D341Med (cell line): Measurements from ENCODE around the gene TP53BP1.

Experiments
- DNase-seq: peaks from one replicate; pipeline ENCODE4 v3.0.0; 2012; ENCODE audit warnings: low spot score

The TP53BP1 gene

DNA sequence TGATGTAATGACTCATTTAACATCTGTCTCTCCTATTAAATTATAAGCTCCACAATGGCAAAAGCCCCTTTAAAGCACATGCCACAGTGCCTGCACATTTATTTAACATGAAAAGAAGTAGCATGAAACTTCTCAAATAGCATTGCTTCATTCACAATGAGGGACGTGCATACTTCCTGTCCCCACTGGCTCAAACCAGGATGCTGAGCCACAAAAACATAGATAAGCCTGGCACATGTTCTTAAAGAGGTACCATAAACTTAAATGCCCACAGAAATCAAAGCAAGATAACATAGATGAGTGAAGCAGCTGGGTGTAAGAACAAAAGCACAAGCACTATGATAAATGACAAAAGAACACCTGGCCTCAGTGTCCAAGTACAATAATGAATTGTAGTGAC, 3.8 kb downstream of the TP53BP1 start:
- DNase-seq: no peak

DNA sequence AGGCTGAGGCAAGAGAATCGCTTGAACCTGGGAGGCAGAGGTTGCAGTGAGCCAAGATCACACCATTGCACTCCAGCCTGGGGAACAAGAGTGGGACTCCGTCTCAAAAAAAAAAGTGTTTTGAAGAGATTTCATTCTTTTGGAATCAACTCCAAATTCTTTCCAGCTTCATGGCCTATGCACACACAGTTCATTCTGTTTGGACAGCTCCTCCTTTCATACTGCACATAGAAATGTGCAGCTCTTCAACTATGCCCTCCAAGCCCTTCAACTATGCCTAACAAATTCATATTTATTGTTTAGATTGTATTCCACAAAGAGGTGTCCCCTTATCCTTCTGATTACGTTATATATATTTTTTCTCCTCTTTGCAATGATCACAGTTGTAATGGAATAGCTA, 4.2 kb downstream of the TP53BP1 start:
- DNase-seq: no peak

DNA sequence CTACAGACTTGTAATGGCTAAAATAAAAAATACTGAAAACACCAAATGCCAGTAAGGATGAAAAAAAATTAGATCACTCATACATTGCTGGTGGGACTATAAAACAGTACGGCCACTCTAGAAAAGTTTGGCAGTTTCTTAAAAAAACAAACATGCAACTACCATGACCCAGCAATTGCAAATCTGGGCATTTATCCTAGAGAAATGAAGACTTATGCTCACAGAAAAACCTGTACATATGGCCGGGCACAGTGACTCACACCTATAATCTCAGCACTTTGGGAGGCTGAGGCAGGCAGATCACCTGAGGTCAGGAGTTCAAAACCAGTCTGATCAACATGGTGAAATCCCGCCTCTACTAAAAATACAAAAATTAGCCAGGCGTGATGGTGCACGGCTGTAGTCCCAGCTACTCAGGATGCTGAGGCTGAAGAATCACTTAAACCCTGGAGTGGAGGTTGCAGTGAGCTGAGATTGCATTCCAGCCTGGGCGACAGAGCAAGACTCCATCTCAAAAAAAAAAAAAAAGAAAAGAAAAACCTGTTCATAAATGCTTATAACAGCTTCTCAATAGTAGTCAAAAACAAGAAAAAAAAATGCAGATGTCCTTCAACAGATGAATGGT, 5.6 kb downstream of the TP53BP1 start:
- no peak for DNase-seq

GRCh38 chr15:43484455-43484854, 8.5 kb downstream of the TP53BP1 start:
- no peak for DNase-seq

DNA sequence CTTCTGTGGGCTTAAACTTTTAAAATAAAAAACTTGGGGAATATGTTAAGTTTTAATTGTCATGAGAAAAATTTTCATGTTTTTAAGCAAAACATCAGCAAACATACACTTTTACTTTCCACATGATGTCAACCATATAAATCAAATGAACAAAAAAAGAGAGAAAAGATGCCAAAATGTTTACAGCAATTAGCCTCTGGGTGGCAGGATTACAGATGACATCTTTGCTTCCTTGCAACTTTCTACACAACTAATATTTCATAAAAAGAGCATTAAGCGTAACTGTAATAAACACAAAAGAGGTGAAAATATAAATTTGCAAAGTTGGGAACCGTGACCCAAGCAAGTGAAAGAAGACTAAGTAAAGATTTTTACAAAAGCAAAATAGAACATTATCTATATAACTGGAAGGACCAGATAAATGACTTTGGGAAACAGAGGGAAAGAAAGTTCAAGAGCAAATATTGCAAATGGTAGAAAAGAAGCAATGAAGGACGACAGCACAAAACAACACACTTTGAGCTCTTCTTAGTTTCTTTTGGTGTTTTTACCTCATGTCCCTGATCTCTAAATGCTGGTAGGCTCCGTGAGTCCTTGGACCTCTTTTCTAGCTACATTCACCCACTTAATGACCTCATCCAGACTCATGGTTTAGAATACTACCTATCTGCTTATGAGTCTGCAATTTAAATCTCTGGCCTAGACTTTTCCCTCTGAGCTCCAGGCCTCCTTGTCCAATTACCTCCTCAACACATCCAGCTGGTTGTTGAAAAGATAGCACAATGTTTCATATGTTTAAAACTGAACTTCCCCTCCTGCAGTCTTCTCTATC, 9.4 kb downstream of the TP53BP1 start:
- no peak for DNase-seq

- DNase-seq: no peak
Observed at GRCh38 chr15:43473885-43474284, 19.1 kb downstream of the TP53BP1 start.

- no peak for DNase-seq
Observed at GRCh38 chr15:43471975-43472374, 21.0 kb downstream of the TP53BP1 start.

DNA sequence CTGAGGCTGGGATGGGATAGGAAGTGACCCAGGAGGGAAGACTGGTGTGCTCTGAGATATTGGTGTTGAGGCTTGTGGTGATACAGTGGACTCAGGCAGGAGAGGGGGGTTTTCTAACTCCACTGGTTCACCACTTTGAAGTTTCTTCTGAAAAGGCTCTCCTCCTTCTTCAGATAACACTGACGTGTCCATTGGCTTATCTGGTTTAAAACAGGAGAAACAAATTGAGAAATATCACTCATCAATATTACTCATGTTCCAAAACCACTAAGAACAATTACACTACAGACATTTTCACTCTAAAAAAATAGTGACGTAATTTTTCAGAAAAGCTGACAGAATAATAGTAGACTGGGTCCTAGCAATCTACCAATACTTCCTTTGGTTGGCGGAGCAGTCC, 23.1 kb downstream of the TP53BP1 start:
- no peak for DNase-seq

- no peak for DNase-seq
Observed at GRCh38 chr15:43465100-43465499, 27.9 kb downstream of the TP53BP1 start.

GRCh38 chr15:43463998-43464397, 29.0 kb downstream of the TP53BP1 start:
- DNase-seq: no peak

DNA sequence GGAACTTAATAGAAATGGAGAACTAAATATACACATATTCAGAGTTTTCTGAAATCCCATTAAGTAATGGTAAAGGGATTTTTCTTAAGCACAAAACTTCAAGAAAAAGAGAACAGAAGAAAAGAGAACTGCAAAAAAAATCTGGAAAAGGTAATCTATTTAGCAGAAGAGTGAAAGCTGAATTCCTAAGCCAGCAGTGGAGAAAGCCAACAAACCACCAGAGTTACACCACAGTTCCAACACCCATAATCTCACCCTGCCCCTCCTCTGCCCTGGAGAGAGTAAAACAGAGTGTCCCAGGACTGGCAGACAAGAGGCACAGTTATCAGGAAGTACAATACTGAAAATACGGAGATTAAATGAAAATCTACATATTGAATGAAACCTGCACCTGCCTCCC, 29.4 kb downstream of the TP53BP1 start:
- DNase-seq: no peak

- DNase-seq: no peak
Observed at GRCh38 chr15:43449981-43450380, 43.0 kb downstream of the TP53BP1 start.

GRCh38 chr15:43446344-43446743, 46.6 kb downstream of the TP53BP1 start:
- no peak for DNase-seq

- no peak for DNase-seq
Observed at GRCh38 chr15:43441316-43441715, 51.6 kb downstream of the TP53BP1 start.

GRCh38 chr15:43440721-43441281, 52.2 kb downstream of the TP53BP1 start:
- DNase-seq: peak; percentile 57

DNA sequence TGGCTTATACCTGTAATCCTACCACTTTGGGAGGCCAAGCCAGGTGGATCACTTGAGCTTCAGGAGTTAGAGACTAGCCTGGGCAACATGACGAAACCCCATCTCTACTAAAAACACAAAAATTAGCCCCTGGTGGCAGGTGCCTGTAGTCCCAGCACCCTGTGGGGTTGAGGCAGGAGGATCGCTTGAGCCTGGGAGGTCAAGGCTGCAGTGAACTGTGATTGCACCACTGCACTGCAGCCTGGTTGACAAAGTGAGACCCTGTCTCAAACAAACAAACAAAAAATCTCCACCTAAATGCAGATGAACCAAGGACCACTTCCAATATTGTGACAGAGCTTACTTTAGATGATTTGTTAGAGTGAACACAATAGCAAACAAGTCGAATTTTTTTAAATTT, 53.7 kb downstream of the TP53BP1 start:
- no peak for DNase-seq

GRCh38 chr15:43436395-43436794, 56.6 kb downstream of the TP53BP1 start:
- DNase-seq: no peak

DNA sequence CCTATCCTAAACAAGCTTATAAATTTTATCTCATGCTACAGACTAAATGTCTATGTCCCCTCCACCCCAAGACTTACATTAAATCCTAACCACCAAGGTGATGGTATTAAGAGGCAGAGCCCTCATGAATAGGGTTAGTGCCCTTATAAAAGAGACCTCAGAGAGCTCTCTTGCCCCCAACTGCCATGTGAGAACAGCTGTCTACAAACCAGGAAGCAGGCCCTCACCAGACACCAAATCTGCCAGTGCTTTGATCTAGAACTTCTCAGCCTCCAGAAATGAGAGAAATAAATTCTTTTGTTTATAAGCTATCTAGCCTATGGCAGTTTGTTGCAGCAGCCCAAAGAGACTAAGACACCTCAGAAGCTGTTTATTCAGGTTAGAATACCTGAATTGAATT, 58.5 kb downstream of the TP53BP1 start:
- DNase-seq: no peak

- DNase-seq: no peak
Observed at GRCh38 chr15:43433661-43434303, 59.2 kb downstream of the TP53BP1 start.

DNA sequence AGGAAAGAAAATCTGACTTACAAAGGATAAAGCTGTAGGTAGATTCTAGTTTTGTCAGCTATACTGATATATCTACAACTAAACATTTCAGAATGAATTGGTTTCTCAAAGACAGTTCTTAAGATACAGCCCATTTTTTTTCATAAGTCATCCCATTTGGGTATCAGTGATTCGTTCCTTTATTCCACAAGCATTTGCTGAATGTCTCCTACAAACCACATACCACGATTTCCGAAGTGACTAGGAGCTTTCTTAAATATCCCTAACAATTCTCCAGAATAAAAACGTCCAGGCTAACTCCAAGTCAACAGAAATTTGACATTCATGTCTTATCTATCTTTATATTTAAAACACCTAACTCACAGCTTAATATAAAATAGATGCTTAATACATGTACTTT, 59.8 kb downstream of the TP53BP1 start:
- DNase-seq: no peak

DNA sequence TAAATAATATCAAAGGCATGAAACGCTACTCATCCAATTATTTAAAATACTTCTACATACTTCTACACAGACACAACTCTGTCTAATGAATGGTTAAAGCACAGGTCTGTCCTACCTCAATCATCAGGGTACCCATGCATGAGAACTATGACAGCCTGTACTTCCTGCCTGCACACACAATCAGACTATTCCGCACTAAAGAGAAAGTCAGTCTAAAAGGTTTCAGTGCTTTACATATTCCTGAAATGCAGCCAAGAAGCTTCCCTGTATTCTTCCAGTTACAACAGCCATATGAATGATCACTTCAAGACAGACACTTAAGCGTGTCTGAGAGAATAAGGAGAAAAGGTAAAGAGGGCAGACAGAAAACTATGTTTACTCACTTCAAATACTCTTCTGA, 63.3 kb downstream of the TP53BP1 start:
- DNase-seq: no peak

- no peak for DNase-seq
Observed at GRCh38 chr15:43423793-43424192, 69.2 kb downstream of the TP53BP1 start.

DNA sequence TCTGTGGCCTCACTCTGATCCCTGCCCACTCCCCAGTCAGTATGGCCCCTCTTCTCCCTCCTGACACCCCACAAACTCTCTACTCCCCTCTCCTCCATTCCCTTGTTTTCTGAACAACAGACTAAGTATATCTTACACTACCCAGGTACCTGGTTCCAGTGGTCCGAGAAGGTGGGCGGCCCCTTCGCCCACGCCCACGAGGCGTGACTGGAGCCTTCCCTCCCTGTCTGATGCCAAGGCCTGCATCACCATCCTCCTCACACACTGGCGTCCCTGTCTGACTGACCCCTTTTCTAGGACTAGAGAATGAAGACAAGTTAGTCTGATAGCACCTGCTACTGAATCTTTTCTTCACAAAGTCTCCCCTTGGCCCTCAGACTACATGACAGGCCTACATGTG, 72.1 kb downstream of the TP53BP1 start:
- DNase-seq: no peak
